HuH-7 (cell line): ENCODE results near the gene LONP2.
"Not testable (repeated sequence)": the region's sequence is repeated elsewhere in the genome, so short reads cannot be mapped to it uniquely, and the experiment has no call there.

Source experiments
- DNase-seq: peaks from one replicate; pipeline ENCODE4 v3.0.0; 2011; ENCODE audit warnings: low spot score

Gene LONP2

GRCh38 chr16:48367441-48368049 lies 123.4 kb downstream of the LONP2 start:
- no peak for DNase-seq

GRCh38 chr16:48369765-48370164 lies 125.7 kb downstream of the LONP2 start:
- no peak for DNase-seq

GRCh38 chr16:48370229-48370628 lies 126.1 kb downstream of the LONP2 start:
- no peak for DNase-seq

GRCh38 chr16:48370668-48371392 lies 126.7 kb downstream of the LONP2 start:
- DNase-seq: not testable (repeated sequence)

GRCh38 chr16:48371393-48371780 lies 127.3 kb downstream of the LONP2 start:
- DNase-seq: no peak

- no peak for DNase-seq
Observed at GRCh38 chr16:48372744-48373143, 128.6 kb downstream of the LONP2 start.

GRCh38 chr16:48373258-48374029 lies 129.3 kb downstream of the LONP2 start:
- no peak for DNase-seq

- no peak for DNase-seq
Observed at GRCh38 chr16:48374255-48374654, 130.2 kb downstream of the LONP2 start.

GRCh38 chr16:48377301-48377700 lies 133.2 kb downstream of the LONP2 start:
- DNase-seq: not testable (repeated sequence)

- DNase-seq: no peak
Observed at GRCh38 chr16:48378276-48378675, 134.2 kb downstream of the LONP2 start.

- no peak for DNase-seq
Observed at GRCh38 chr16:48378836-48379235, 134.7 kb downstream of the LONP2 start.

GRCh38 chr16:48381201-48381600 lies 137.1 kb downstream of the LONP2 start:
- DNase-seq: no peak

GRCh38 chr16:48382131-48382530 lies 138.0 kb downstream of the LONP2 start:
- no peak for DNase-seq

- DNase-seq: no peak
Observed at GRCh38 chr16:48383009-48383876, 139.1 kb downstream of the LONP2 start.

- DNase-seq: no peak
Observed at GRCh38 chr16:48383877-48384519, 139.9 kb downstream of the LONP2 start.

- peak; percentile 68 for DNase-seq
Observed at GRCh38 chr16:48384520-48385252, 140.6 kb downstream of the LONP2 start.

- peak; percentile 79 for DNase-seq
Observed at GRCh38 chr16:48385253-48386150, 141.4 kb downstream of the LONP2 start, which contains the start of gene SIAH1. Gene SIAH1, minus strand, starts transcription at chr16:48385413. Its CDS starts 22,985 bp downstream, at chr16:48362428.

- DNase-seq: no peak
Observed at GRCh38 chr16:48386559-48387312, 142.6 kb downstream of the LONP2 start.

- DNase-seq: no peak
Observed at GRCh38 chr16:48392407-48392806, 148.3 kb downstream of the LONP2 start.
